ENCODE results near the gene GNG14.

The GNG14 gene

GRCh38 chr19:12715102-12715501 is 27.3 kb downstream of the GNG14 start:
- DNase-seq (ENCODE audit: extremely low read depth, low read depth): no peak
- no peak for TF ChIP-seq CTCF (IDR thresholded peaks at IDR 0.05; ENCODE audit: low read depth, low read length, missing control alignments)
- no peak overlapping the region for H3K4me3 ChIP-seq (replicated peaks; ENCODE audit: low read depth, low read length)

GRCh38 chr19:12715929-12716328 is 28.1 kb downstream of the GNG14 start:
- no peak overlapping the region for H3K4me3 ChIP-seq (replicated peaks; ENCODE audit: low read depth, low read length)
- TF ChIP-seq CTCF (IDR thresholded peaks at IDR 0.05; ENCODE audit: low read depth, low read length, missing control alignments): no peak
- no peak for DNase-seq (ENCODE audit: extremely low read depth, low read depth)

GRCh38 chr19:12720296-12720695 is 32.5 kb downstream of the GNG14 start:
- no peak for DNase-seq (ENCODE audit: extremely low read depth, low read depth)
- peak overlapping the region; percentile 74 for H3K4me3 ChIP-seq (replicated peaks; ENCODE audit: low read depth, low read length)
- TF ChIP-seq CTCF (IDR thresholded peaks at IDR 0.05; ENCODE audit: low read depth, low read length, missing control alignments): no peak

- TF ChIP-seq CTCF (IDR thresholded peaks at IDR 0.05; ENCODE audit: low read depth, low read length, missing control alignments): no peak
- DNase-seq (ENCODE audit: extremely low read depth, low read depth): no peak
Measured at GRCh38 chr19:12720851-12721655, 33.3 kb downstream of the GNG14 start.

GRCh38 chr19:12721656-12722565 is 34.1 kb downstream of the GNG14 start:
- no peak for TF ChIP-seq CTCF (IDR thresholded peaks at IDR 0.05; ENCODE audit: low read depth, low read length, missing control alignments)
- peak overlapping the region; percentile 74 for H3K4me3 ChIP-seq (replicated peaks; ENCODE audit: low read depth, low read length)
- no peak for DNase-seq (ENCODE audit: extremely low read depth, low read depth)

More at GRCh38 chr19:12720851-12721655, 33.3 kb downstream of the GNG14 start:
- peak overlapping the region; percentile 74 for H3K4me3 ChIP-seq (replicated peaks; ENCODE audit: low read depth, low read length)

- peak overlapping the region; percentile 74 for H3K4me3 ChIP-seq (replicated peaks; ENCODE audit: low read depth, low read length)
- DNase-seq (ENCODE audit: extremely low read depth, low read depth): peak; percentile 97
- TF ChIP-seq CTCF (IDR thresholded peaks at IDR 0.05; ENCODE audit: low read depth, low read length, missing control alignments): no peak
Measured at GRCh38 chr19:12722566-12723380, 35.0 kb downstream of the GNG14 start.
